Measurements from ENCODE around the gene CYP2A6.

DNA sequence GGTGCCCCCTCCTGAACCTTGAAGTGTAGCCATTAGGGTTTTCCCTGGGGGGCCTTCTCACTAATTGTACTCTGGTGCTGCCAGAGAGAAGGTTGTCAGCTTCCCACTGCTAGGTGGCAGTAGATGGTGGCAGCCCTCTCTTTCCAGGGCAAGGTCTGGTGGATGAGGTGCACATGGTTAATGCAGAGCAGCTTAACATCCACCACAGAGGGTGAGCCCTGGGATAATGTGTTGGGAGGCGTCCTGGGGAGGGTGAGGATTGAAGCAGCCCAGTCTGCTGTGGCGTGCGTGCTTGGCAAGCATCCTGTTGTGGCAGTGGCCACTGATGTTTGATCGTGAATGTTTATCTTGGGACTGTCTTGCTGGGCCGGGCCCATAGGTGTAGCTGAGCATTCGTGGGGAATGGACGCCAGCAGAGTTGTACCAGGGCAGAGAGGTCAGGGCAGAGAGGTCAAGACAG is 45.4 kb downstream of the CYP2A6 start:
- TF ChIP-seq, protein P1, sequence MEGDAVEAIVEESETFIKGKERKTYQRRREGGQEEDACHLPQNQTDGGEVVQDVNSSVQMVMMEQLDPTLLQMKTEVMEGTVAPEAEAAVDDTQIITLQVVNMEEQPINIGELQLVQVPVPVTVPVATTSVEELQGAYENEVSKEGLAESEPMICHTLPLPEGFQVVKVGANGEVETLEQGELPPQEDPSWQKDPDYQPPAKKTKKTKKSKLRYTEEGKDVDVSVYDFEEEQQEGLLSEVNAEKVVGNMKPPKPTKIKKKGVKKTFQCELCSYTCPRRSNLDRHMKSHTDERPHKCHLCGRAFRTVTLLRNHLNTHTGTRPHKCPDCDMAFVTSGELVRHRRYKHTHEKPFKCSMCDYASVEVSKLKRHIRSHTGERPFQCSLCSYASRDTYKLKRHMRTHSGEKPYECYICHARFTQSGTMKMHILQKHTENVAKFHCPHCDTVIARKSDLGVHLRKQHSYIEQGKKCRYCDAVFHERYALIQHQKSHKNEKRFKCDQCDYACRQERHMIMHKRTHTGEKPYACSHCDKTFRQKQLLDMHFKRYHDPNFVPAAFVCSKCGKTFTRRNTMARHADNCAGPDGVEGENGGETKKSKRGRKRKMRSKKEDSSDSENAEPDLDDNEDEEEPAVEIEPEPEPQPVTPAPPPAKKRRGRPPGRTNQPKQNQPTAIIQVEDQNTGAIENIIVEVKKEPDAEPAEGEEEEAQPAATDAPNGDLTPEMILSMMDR (IDR thresholded peaks at IDR 0.05): no peak
- no peak for TF ChIP-seq POLR2AphosphoS5 (IDR thresholded peaks at IDR 0.05; ENCODE audit: insufficient read depth in 1 of 2, low read depth in 1 of 2)
